ENCODE data around the gene IGSF8. TPM values are rescaled to one million over a fixed set of nuclear protein-coding genes. Genes with fewer than 3 reads are reported as not detected.

The IGSF8 gene
- total and polyA plus RNA-seq, 4 donors, result 38.5 to 80.3 (median 62.4) TPM

DNA sequence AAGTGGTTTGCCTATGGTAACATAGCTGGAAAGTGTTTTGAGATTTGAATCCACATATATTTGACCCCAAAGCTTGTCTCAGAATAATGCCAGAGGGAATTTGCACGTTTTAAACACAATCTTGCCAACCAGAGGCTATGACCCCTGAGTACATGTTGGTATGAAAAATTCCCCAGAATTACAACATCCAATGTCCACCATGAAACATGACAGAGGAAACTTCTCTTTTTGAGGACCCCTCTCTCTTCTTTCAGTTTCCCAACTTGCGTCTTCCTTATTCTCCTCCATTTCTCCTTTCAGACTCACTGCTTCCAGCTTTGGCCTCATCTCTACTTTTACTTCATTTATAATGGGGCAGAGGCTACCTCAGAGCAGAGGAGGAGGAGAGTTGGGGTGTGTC is 22.6 kb downstream of the IGSF8 start:
- no peak for DNase-seq (ENCODE audit: low read depth in 4 of 6, low spot score in 6 of 6)
- no peaks in the 10 kb centered on the region for H3K9me3 ChIP-seq (ENCODE audit: control insufficient read depth, insufficient read depth, low read length)
- H3K4me3 ChIP-seq (ENCODE audit: low read depth, low read length), result no peak overlapping the region
- H3K27ac ChIP-seq (ENCODE audit: low read depth, low read length), result no peak overlapping the region
- peaks cover 19% of the 10 kb centered on the region for H3K4me1 ChIP-seq (ENCODE audit: control insufficient read depth, insufficient read depth, low read length)
- no CpG with 5 or more reads among the region's 2 CpGs for WGBS (ENCODE audit: insufficient coverage)
- no peaks in the 10 kb centered on the region for H3K36me3 ChIP-seq (ENCODE audit: control insufficient read depth, insufficient read depth, low read length)
- H3K27me3 ChIP-seq (ENCODE audit: control insufficient read depth, insufficient read depth, low read length), result peaks cover 3% of the 10 kb centered on the region

DNA sequence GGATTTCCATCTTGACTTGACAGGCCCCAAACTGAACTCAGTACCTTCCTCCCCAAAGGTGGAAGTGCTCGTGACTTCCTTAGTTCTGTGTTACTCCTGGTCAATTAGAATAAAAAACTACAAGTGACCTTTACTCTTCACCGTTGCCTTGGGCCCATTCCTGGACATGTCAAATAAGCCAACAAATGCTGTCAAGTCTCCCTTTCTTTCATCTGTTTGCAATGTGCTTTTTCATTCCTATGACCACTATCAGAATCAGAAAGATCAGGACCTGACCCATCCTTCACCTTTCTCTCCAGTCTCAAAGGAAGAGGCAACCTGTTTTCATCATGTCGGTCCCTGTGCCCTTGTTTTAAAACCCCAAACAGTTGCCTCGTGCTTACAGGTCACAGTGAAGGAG is 23.6 kb downstream of the IGSF8 start:
- 88% methylated on average over 4 of the region's 4 CpGs for WGBS (ENCODE audit: insufficient coverage)
- Histone ChIP-seq H3K4me1 (ENCODE audit: control insufficient read depth, insufficient read depth, low read length) (peaks cover 23% of the 10 kb centered on the region), H3K9me3 (ENCODE audit: control insufficient read depth, insufficient read depth, low read length) (no peaks in the 10 kb centered on the region), H3K27me3 (ENCODE audit: control insufficient read depth, insufficient read depth, low read length) (peaks cover 3% of the 10 kb centered on the region), H3K4me3 (ENCODE audit: low read depth, low read length) (no peak overlapping the region), H3K27ac (ENCODE audit: low read depth, low read length) (no peak overlapping the region), H3K36me3 (ENCODE audit: control insufficient read depth, insufficient read depth, low read length) (no peaks in the 10 kb centered on the region)
- DNase-seq (ENCODE audit: low read depth in 4 of 6, low spot score in 6 of 6), result no peak

DNA sequence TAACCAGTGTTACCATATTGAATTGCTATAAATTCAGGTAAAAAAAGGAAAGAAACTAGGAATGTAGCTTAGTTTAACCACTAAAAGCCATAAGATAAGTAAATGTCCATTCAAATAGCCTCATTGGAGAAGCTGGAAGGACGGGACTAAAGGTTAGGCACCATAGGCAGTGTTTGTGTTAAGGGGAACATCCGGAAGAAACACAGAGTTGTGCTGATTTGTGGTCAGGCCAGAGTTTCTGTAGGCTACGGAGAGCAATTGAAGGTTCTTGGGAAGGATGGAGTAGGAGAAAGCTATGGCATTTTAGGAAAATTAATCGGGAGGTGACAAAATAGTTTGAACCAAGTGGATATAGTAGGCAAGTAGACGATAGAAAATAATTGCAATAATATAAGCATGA is 27.1 kb downstream of the IGSF8 start:
- Histone ChIP-seq H3K9me3 (ENCODE audit: control insufficient read depth, insufficient read depth, low read length) (no peaks in the 10 kb centered on the region), H3K4me1 (ENCODE audit: control insufficient read depth, insufficient read depth, low read length) (peaks cover 40% of the 10 kb centered on the region), H3K4me3 (ENCODE audit: low read depth, low read length) (no peak overlapping the region), H3K27me3 (ENCODE audit: control insufficient read depth, insufficient read depth, low read length) (peaks cover 3% of the 10 kb centered on the region), H3K36me3 (ENCODE audit: control insufficient read depth, insufficient read depth, low read length) (no peaks in the 10 kb centered on the region), H3K27ac (ENCODE audit: low read depth, low read length) (no peak overlapping the region)
- 85% methylated on average over 5 of the region's 5 CpGs for WGBS (ENCODE audit: insufficient coverage)
- no peak for DNase-seq (ENCODE audit: low read depth in 4 of 6, low spot score in 6 of 6)

DNA sequence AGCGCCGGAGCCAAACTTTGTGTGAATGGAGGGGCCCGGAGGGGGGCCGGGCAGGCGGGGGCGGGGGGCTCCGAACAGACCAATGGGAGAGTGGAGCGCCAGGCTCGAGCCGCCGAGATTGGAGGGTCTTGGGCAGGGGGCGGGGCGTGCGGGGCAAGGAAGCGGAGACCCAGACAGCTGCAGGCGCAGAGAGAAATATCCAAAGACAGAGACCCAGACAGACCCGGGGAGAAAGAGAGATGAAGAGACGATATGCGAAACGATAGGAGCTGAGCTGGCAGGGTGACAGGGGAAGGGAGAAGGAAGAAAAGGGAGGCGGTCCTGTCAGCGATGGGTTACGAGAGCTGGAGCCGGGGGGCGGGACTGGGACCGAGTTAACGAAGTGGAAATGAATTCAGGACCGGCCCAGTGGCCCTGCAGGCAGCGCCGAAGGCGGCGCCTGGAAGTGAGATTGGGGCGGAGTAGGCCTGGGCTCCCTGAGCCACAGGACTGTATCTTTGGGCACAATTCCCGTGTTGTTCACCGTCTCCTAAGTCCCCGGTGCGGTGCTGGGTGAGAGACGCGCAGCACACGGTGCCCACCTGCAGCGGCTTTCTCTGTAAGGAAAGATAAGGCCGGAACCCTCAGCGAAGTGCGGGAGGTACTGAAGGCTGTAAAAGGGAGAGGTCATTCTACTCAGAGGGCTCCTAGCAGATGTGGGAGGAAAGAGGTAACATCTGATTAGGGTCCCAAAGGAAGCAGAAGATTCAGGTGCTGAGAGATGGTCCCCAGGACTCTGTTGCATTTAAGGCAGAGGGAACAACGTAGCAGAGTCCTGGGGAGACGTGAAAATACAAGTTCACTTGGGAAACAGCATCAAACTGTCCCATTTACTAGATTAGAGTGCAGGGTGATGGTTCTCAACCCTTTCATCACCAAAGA is 27.9 kb downstream of the IGSF8 start:
- Histone ChIP-seq H3K4me1 (ENCODE audit: control insufficient read depth, insufficient read depth, low read length) (peaks cover 40% of the 10 kb centered on the region), H3K9me3 (ENCODE audit: control insufficient read depth, insufficient read depth, low read length) (no peaks in the 10 kb centered on the region), H3K27me3 (ENCODE audit: control insufficient read depth, insufficient read depth, low read length) (peaks cover 3% of the 10 kb centered on the region), H3K36me3 (ENCODE audit: control insufficient read depth, insufficient read depth, low read length) (no peaks in the 10 kb centered on the region), H3K27ac (ENCODE audit: low read depth, low read length) (peak overlapping the region; percentile 82), H3K4me3 (ENCODE audit: low read depth, low read length) (peak overlapping the region; percentile 66)
- DNase-seq (ENCODE audit: low read depth in 4 of 6, low spot score in 6 of 6), result peak; percentile 70 to 96 (median 80)
- WGBS (ENCODE audit: insufficient coverage), result under 1% methylated on average over 40 of the region's 46 CpGs

DNA sequence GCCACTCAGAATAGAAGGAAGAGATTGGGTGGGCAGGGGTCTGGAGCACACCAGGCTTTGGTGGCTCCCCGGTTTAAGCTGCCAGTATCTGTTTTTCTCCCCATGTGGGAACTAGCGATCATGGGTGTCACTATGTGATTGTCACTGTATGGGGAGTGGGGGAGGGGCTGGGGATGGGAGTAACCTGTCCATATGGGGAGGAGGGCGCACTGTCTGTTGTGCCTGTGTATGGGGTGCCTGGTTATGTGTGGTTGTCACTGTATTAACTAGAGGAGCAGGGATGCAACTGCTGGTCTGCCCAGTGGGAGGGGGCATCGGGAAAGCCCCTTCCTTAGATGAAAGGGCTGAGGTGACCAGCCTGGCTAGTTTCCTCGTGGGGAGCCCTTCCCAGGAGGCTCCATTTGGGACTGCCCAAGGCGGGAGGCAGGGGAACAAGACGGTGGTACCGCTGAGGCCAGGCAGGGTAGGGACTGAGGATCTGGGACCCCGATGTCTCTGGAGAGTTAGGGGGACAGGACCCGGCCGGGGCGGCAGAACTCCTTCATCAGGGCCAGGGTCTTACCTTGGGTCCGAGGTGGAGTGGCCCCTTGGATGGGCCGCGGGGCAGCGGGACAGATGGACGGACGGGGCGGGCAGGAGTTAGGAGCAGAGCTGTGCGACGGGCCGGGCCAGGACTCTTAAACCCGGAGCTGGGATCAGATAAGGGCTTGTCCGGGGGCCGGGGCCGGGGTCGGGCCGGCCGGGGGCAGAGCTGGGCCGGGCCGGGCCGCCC is 28.8 kb downstream of the IGSF8 start, which contains the start of gene KCNJ10:
KCNJ10 (minus strand) TSS at position 701 of the 772 bp plus-strand sequence. CDS start 27,628 bp downstream, outside the sequence.
- Histone ChIP-seq H3K27ac (ENCODE audit: low read depth, low read length) (peak within 1 kb of the TSS; percentile 90), H3K36me3 (ENCODE audit: control insufficient read depth, insufficient read depth, low read length) (no peaks in the 10 kb centered on the region), H3K9me3 (ENCODE audit: control insufficient read depth, insufficient read depth, low read length) (no peaks in the 10 kb centered on the region), H3K4me1 (ENCODE audit: control insufficient read depth, insufficient read depth, low read length) (peaks cover 47% of the 10 kb centered on the region), H3K4me3 (ENCODE audit: low read depth, low read length) (peak within 1 kb of the TSS; percentile 66), H3K27me3 (ENCODE audit: control insufficient read depth, insufficient read depth, low read length) (peaks cover 3% of the 10 kb centered on the region)
- DNase-seq (ENCODE audit: low read depth in 4 of 6, low spot score in 6 of 6), result no peak
- 3% methylated on average over 26 of the region's 32 CpGs for WGBS (ENCODE audit: insufficient coverage)

DNA sequence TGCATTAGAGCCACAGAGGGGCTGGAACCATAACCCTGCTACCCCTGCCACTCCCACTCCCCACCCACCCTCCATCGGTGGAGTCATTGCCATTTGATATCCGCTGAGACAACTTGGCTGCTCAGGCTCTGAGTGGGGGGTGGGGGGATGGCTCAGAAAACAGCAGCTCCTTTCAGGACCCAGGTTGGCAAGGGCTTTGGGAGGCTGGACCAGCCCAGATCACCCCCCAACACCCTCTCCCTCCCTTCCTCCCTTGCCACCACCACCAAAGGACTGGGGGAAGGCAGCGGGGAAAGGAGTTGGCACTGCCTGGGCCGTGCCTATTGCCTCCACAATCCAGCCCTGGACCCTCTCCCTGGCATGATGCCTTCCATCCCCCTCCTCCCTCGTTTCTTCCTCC is 30.2 kb downstream of the IGSF8 start:
- Histone ChIP-seq H3K36me3 (ENCODE audit: control insufficient read depth, insufficient read depth, low read length) (no peaks in the 10 kb centered on the region), H3K4me3 (ENCODE audit: low read depth, low read length) (peak overlapping the region; percentile 66), H3K4me1 (ENCODE audit: control insufficient read depth, insufficient read depth, low read length) (peaks cover 53% of the 10 kb centered on the region), H3K27ac (ENCODE audit: low read depth, low read length) (peak overlapping the region; percentile 90), H3K27me3 (ENCODE audit: control insufficient read depth, insufficient read depth, low read length) (peaks cover 3% of the 10 kb centered on the region), H3K9me3 (ENCODE audit: control insufficient read depth, insufficient read depth, low read length) (no peaks in the 10 kb centered on the region)
- 29% methylated on average over 3 of the region's 5 CpGs for WGBS (ENCODE audit: insufficient coverage)
- DNase-seq (ENCODE audit: low read depth in 4 of 6, low spot score in 6 of 6), result peak in 5 of 6 donors; percentile 70 to 94 (median 78)

DNA sequence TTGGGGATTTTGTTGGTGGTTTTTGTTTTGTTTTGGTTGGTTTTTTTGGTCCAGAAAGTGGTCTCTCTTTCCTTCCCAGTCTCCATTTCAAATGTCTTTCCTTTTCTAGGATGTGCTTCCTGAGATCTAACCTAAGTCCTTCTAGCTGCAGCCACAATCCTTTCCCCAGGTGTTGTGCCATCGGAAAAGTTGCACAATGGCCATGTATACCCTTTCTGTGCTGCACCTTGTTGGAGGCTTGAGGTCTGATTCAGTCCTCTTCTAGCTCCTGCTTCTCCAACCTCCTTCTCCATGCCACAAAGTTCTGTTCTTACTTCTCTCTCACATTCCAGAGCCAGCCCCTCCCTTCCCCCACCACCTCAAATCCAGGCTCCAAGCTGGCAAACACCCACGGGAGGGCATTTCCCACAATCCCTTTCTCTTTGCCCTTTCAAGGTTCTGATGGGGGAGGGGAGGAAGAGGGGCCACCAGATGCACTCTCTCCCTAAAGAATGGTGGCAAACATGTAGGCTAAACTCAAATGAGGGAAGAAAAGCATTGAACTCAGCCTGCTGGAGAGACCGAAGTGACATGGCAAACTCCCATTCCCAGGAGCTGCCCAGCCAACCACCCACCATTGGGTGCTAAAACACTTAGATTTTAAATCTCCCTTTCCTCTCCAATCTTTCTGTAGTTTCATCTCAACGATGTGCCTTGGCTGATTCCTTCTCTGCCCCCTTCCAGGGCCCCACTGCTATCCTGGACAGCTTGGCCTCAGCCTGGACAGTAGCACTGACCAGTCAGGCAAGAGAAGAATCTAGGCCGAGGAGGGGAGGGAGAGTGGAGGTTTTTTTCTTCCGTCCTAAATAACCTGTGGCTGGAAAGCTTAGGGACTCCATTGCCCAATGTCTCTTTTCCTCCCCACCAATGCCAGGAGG is 31.3 kb downstream of the IGSF8 start:
- H3K4me1 ChIP-seq (ENCODE audit: control insufficient read depth, insufficient read depth, low read length), result peaks cover 65% of the 10 kb centered on the region
- 61% methylated on average over 3 of the region's 6 CpGs for WGBS (ENCODE audit: insufficient coverage)
- H3K36me3 ChIP-seq (ENCODE audit: control insufficient read depth, insufficient read depth, low read length), result no peaks in the 10 kb centered on the region
- DNase-seq (ENCODE audit: low read depth in 4 of 6, low spot score in 6 of 6), result no peak
- no peaks in the 10 kb centered on the region for H3K9me3 ChIP-seq (ENCODE audit: control insufficient read depth, insufficient read depth, low read length)
- peaks cover 3% of the 10 kb centered on the region for H3K27me3 ChIP-seq (ENCODE audit: control insufficient read depth, insufficient read depth, low read length)
- H3K27ac ChIP-seq (ENCODE audit: low read depth, low read length), result peak overlapping the region; percentile 90
- H3K4me3 ChIP-seq (ENCODE audit: low read depth, low read length), result no peak overlapping the region

DNA sequence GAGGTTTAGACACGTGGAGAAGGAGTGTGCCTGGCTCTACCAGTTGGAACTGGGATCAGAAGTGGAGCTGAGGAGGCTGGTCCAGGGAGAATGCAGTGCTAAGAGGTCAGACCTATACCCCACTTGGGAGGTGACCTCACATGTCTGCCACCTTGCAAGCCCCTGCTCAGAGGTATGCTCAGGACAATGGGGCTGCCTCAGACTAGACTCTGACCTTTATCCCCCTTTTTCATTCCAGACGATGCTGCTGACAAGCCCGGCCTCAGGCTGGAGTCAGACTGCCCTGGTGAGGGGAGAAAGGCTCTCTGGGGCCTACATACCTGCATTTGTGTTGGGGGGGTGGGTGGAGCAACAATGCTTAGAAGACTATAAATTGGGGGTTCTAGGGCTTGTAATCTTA is 33.7 kb downstream of the IGSF8 start:
- H3K4me1 ChIP-seq (ENCODE audit: control insufficient read depth, insufficient read depth, low read length), result peaks cover 75% of the 10 kb centered on the region
- H3K9me3 ChIP-seq (ENCODE audit: control insufficient read depth, insufficient read depth, low read length), result no peaks in the 10 kb centered on the region
- WGBS (ENCODE audit: insufficient coverage), result 46% methylated on average over 2 of the region's 3 CpGs
- no peak for DNase-seq (ENCODE audit: low read depth in 4 of 6, low spot score in 6 of 6)
- no peak overlapping the region for H3K4me3 ChIP-seq (ENCODE audit: low read depth, low read length)
- no peaks in the 10 kb centered on the region for H3K36me3 ChIP-seq (ENCODE audit: control insufficient read depth, insufficient read depth, low read length)
- H3K27me3 ChIP-seq (ENCODE audit: control insufficient read depth, insufficient read depth, low read length), result no peaks in the 10 kb centered on the region
- H3K27ac ChIP-seq (ENCODE audit: low read depth, low read length), result no peak overlapping the region

DNA sequence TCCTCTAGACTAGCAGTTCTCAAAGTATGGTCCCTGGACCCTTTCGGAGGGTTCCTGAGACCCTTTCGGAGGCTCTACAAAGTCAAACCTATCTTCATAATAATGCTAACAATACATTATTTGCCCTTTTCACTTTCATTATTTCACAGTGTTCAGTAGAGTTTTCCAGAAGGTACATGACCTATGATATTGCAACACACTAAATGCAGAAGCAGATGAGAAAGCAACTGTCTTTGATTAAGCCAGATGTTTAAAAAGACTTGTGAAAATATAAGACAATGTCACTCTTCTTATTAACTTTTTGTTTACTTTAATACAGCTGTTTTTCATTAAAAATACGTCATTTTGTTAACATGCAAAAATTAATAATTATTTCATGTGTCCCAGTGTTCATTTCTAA is 34.3 kb downstream of the IGSF8 start:
- Histone ChIP-seq H3K36me3 (ENCODE audit: control insufficient read depth, insufficient read depth, low read length) (no peaks in the 10 kb centered on the region), H3K9me3 (ENCODE audit: control insufficient read depth, insufficient read depth, low read length) (no peaks in the 10 kb centered on the region), H3K27me3 (ENCODE audit: control insufficient read depth, insufficient read depth, low read length) (no peaks in the 10 kb centered on the region), H3K4me1 (ENCODE audit: control insufficient read depth, insufficient read depth, low read length) (peaks cover 71% of the 10 kb centered on the region), H3K4me3 (ENCODE audit: low read depth, low read length) (no peak overlapping the region), H3K27ac (ENCODE audit: low read depth, low read length) (no peak overlapping the region)
- DNase-seq (ENCODE audit: low read depth in 4 of 6, low spot score in 6 of 6), result no peak
- 93% methylated on average over 2 of the region's 3 CpGs for WGBS (ENCODE audit: insufficient coverage)

All from spinal cord (tissue), 10 donors.